ENCODE results near the gene SLC22A15.
"Not testable (repeated sequence)": the region's sequence is repeated elsewhere in the genome, so short reads cannot be mapped to it uniquely, and the experiment has no call there.

SLC22A15 gene

DNA sequence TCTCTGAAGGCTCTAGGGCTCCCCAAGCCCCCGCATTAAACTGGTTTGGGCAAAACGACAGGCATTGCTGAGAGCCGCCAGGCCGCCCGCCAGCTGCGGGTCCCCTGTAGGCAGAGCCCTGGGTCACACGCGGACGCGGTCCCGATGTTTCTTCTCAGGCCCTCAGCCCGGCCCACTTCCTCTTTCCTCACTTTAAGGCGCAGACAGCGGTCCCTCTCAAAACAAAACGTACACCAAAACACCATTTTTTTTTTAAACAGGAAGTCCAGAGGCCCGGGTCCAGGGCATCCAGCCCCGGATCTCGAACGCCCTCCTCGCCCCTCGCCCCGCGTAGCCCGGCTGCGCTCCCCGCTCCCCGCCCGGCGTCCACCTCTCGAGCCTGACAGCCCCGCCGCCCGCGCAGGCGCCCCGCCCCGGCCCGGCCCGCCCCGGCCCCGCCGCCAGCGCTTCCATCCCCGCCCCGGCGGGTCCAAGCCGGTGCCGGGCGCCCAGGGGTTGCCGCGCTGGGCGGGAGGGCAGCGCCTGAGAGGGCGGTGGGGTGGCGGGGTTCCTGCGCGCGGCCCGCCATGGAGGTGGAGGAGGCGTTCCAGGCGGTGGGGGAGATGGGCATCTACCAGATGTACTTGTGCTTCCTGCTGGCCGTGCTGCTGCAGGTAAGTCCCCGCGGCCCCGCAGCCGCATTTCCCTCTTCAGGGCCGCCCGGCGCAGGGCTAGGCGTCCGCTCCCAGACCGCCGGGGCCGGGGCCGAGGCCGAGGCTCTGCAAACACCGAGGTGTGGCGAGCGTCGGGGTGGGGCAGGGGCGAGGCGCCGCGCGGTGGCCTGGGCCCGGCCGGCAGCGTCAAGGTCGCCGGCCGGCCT, at the start of gene SLC22A15:
TSS of gene SLC22A15 (plus strand) at position 452 of the 859 bp plus-strand sequence. CDS start at position 567, 115 bp downstream.
- no peak for DNase-seq

GRCh38 chr1:115927971-115928370, 48.3 kb upstream of the SLC22A15 start:
- no peak for DNase-seq

GRCh38 chr1:115929881-115930280, 46.4 kb upstream of the SLC22A15 start:
- no peak for DNase-seq

GRCh38 chr1:115933625-115934024, 42.7 kb upstream of the SLC22A15 start:
- no peak for DNase-seq

DNA sequence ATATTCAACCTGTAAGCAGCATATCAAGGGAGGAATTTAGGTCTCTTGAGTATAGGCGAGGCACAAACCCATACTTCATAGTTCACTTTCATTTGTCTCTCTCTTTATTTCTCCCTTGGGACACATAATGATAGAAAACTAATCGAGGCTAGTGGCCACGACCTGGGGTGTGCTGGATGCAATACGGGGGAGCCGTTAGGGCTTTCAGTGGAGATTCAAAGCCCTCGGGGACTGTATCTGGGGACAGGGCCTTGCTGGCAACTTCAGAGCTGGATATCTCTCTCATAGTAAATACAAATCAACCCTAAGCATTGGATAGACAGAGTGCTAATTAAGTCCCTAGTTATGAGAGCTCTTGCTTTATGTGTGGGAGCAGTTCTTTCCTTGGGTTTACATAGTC, 36.9 kb upstream of the SLC22A15 start:
- no peak for DNase-seq

- DNase-seq = no peak
Observed at GRCh38 chr1:115946116-115946515, 30.2 kb upstream of the SLC22A15 start.

DNA sequence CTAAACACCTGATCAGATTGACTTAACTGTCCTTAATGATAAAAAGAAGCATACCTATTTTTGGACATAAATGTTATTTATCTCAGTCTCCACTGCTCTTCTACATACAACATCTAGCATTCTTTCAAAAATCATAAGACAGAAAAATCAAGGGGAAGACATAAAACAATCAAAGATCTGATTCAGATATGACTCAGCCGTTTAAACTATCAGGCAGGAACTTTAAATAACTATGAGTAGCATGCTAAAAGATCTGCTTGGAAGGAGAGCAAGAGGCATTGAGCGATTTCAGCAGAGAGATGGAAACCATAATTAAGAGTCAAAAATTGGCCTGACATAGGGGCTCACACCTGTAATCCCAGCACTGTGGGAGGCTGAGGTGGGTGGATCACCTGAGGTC, 27.2 kb upstream of the SLC22A15 start:
- no peak for DNase-seq

GRCh38 chr1:115951560-115951959, 24.8 kb upstream of the SLC22A15 start:
- DNase-seq = no peak

DNA sequence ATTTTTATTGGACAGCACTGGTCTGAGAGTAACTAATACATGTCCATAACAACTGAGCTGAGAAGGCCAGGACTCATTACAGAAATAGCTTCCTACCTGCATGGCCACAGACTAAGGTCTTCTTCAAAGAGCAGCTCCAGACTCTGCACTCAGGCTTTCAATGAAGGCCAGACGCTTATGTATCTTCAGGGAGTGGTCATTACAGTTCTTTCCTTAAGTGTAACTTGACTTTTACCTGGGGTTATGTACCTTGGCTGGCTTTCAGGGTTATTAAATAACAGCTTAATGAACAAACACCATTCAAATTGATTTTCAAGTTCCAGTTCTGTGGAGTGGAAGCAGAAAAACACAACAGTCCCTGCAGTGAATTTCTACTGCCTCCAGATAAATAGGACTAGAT, 23.8 kb upstream of the SLC22A15 start:
- DNase-seq = no peak

GRCh38 chr1:115953180-115953579, 23.1 kb upstream of the SLC22A15 start:
- no peak for DNase-seq

- no peak for DNase-seq
Observed at GRCh38 chr1:115954684-115955083, 21.6 kb upstream of the SLC22A15 start.

GRCh38 chr1:115955228-115955627, 21.1 kb upstream of the SLC22A15 start:
- no peak for DNase-seq

DNA sequence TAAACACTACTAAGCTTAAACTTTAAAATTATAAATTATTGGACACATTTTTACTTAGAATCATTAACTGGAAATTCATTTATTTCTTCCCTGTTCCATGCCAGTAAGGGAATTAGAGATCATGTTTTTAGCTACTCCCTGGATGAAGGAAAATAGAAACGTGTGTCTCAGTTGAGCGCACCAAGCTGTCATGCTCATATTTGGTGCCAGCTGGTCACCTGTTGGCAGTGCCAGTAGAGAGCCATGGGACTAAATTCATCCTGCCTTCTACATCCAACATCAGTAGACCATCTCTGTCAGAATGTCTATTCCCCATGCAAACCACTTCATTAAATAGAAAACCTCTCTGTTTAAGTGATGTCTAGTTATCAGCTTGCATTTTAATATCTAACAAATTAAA, 17.4 kb upstream of the SLC22A15 start:
- no peak for DNase-seq

GRCh38 chr1:115969509-115969908, 6.8 kb upstream of the SLC22A15 start:
- DNase-seq = no peak

- DNase-seq = not testable (repeated sequence)
Observed at GRCh38 chr1:115971778-115972177, 4.5 kb upstream of the SLC22A15 start.

GRCh38 chr1:115973154-115973553, 3.2 kb upstream of the SLC22A15 start:
- DNase-seq = no peak

DNA sequence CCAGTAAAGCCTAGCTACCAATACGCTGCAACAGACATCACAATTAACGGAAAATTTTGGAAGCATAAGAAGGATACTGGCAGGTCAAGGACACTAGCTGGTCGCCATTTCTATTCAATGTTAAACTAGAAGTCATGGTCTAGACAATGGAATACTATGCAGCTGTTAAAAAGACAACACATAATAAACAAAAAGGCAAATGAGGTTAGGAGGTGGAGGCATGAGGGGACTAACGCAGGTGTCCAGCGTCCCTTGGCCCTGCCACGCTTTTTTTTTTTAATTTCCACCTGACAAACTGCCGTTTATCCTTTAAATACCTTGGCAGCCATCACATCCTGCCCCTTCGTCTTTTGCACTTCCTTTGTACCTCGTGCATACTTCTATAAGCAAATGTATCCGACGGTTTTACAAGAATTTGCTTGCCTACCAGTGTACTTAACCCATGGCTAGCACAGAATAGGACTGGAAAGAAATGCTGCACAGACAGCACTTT, 698 bp upstream of the SLC22A15 start:
- DNase-seq = no peak

- no peak for DNase-seq
Observed at GRCh38 chr1:115976921-115977498, 697 bp downstream of the SLC22A15 start.

GRCh38 chr1:115977499-115978258, 1.4 kb downstream of the SLC22A15 start:
- no peak for DNase-seq

- DNase-seq = no peak
Observed at GRCh38 chr1:115978292-115978941, 2.1 kb downstream of the SLC22A15 start.

DNA sequence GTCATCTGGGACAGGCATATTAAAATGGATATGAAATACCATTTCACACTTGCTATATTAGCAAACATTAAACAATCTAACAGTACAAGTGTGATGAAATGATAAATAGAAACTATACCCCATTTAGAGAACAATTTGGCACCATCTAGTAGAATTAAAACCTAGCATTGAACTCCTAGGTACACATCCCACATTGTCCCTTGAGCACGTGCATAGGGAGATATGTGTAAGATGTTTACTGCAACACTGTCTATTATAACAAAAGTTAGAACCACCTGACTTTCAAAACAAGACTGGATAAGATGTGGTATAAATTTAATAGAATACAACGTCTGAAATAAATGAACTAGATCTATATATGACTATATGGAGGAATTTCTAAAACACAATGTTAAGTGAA, 3.8 kb downstream of the SLC22A15 start:
- no peak for DNase-seq

DNA sequence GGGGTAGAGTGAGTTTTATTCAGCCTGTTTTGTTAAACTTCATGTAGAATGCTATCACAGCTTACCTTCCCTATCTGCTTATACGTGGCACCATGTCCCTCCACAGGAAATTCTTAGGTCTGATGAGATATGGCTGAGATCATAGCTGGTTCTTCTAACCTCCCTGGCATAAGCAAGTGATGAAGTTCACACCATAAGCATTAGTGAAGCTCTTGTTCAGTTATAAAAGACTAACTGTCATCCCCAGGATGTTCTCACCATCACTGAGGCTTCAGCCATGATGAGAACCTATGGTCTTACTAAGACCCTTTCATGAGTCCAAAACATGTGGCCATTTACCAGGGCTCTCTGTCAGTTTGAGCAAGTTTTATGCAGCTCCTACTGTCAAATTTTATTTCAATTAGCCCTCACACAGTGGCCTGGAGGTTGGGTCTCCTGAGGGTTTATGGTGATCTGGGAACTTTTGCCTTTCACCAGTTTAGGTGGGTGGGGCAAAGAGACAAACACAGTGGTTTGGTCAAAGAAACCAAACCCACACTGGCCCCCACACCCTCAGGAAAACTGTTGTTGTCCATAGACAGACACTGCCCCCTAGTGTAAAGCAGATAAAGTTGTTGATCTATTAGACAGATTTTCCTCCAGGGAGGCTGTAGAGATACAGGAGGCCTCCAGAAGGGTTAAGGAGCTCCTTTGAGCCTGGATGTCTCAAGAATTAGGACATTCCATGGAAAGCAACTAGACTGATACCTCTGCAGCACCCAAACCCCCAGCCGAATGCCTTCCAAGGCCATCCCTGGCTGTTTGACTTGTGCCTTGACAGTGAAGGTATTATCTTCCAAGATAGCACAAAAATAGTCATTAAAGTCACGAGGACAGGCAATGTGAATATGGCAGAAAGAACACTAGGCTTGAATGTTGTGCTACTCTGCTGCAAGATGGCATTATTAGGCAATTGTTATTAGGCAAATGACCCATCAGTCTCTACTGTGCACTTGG, 5.0 kb downstream of the SLC22A15 start:
- DNase-seq = peak; percentile 1
